ENCODE results near the gene FOXE1.

DNA sequence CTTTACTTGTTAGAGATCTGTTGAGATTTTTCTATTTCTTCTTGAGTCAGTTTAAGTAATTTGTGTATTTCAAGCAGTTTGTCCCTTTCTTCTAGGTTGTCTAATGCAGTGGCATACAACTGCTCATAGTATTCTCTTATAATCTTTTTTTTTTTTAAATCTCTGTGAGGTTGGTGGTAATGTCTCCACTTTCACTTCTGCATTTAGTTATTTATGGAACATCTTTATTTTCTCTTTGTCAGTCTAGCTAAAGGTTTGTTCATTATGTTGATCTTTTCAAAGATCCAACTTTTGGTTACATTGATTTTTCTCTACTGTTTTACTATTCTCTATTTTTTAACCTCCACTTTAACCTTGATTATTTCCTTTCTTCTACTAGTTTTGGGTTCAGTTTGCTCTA is 13.8 kb downstream of the FOXE1 start:
- TF ChIP-seq, protein P1, sequence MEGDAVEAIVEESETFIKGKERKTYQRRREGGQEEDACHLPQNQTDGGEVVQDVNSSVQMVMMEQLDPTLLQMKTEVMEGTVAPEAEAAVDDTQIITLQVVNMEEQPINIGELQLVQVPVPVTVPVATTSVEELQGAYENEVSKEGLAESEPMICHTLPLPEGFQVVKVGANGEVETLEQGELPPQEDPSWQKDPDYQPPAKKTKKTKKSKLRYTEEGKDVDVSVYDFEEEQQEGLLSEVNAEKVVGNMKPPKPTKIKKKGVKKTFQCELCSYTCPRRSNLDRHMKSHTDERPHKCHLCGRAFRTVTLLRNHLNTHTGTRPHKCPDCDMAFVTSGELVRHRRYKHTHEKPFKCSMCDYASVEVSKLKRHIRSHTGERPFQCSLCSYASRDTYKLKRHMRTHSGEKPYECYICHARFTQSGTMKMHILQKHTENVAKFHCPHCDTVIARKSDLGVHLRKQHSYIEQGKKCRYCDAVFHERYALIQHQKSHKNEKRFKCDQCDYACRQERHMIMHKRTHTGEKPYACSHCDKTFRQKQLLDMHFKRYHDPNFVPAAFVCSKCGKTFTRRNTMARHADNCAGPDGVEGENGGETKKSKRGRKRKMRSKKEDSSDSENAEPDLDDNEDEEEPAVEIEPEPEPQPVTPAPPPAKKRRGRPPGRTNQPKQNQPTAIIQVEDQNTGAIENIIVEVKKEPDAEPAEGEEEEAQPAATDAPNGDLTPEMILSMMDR (conservative IDR thresholded peaks at IDR 0.05) = no peak
- TF ChIP-seq ZFX (IDR thresholded peaks at IDR 0.05) = no peak

All from C4-2B (cell line).